GM10248 (cell line): ENCODE measurements around the gene POLA1.

Experiments
- CTCF ChIA-PET: fragments of 300-600 bp; sonication (Branson Sonifier 250); formaldehyde crosslinking; extraction: SDS; loops from one replicate; lab custom pipeline; 2021; ENCODE audit warnings: antibody characterized with exemption; lab: Yijun Ruan, JAX
- POLR2A ChIA-PET: fragments of 350-650 bp; sonication (Branson Sonifier 250); formaldehyde crosslinking; extraction: SDS; loops from one replicate; lab custom pipeline; 2020; ENCODE audit warnings: antibody characterized with exemption; lab: Yijun Ruan, JAX
- DNase-seq: peaks from one replicate; pipeline ENCODE4 v3.0.0; 2012; ENCODE audit errors: extremely low spot score
- CTCF ChIP-seq: IDR thresholded peaks from 2 replicates; pipeline ENCODE4 v1.5.1; 2012; ENCODE audit warnings: mild to moderate bottlenecking, low read depth; ENCODE audit errors: extremely low read depth, missing control alignments, control extremely low read depth

POLA1 gene

GRCh38 chrX:24672701-24673190, 21.0 kb upstream of the POLA1 start:
- DNase-seq: no peak
- TF ChIP-seq CTCF: no peak
- ChIA-PET CTCF (interaction anchor here (1.1 kb wide), 1 partner anchor 11 kb away, joined by 3 read pairs; no protein-coding TSS in a partner anchor), POLR2A (no interaction called here)

- TF ChIP-seq CTCF: no peak
- ChIA-PET CTCF (interaction anchor here (1.1 kb wide), 1 partner anchor 10 kb away, joined by 3 read pairs; no protein-coding TSS in a partner anchor), POLR2A (no interaction called here)
- no peak for DNase-seq
Measured at GRCh38 chrX:24673424-24673823, 20.3 kb upstream of the POLA1 start.

- ChIA-PET POLR2A (no interaction called here), CTCF (interaction anchor here (0.6 to 1.3 kb wide), 7 partner anchors 9 to 425 kb away, joined by 3 to 6 read pairs (median 3); no protein-coding TSS in a partner anchor)
- peak; percentile 31 for DNase-seq
- peak; percentile 8 for TF ChIP-seq CTCF
Measured at GRCh38 chrX:24676403-24677024, 17.2 kb upstream of the POLA1 start.

- no peak for TF ChIP-seq CTCF
- DNase-seq: no peak
- POLR2A ChIA-PET: no interaction called here
- CTCF ChIA-PET: interaction anchor here (1.3 to 1.4 kb wide), 2 partner anchors 8 to 10 kb away, joined by 3 read pairs; no protein-coding TSS in a partner anchor
Measured at GRCh38 chrX:24682739-24683432, 10.8 kb upstream of the POLA1 start.

- ChIA-PET CTCF (interaction anchor here (1.3 kb wide), 1 partner anchor 11 kb away, joined by 3 read pairs; no protein-coding TSS in a partner anchor), POLR2A (no interaction called here)
- no peak for DNase-seq
- no peak for TF ChIP-seq CTCF
Measured at GRCh38 chrX:24684048-24684447, 9.7 kb upstream of the POLA1 start.

- CTCF ChIA-PET: interaction anchor here (0.8 kb wide), 1 partner anchor 23 kb away, joined by 3 read pairs; no protein-coding TSS in a partner anchor
- POLR2A ChIA-PET: no interaction called here
- no peak for TF ChIP-seq CTCF
- DNase-seq: no peak
Measured at GRCh38 chrX:24692305-24692704, 1.4 kb upstream of the POLA1 start.
